ENCODE results near the gene PTGR1. TPM values are rescaled to one million over a fixed set of nuclear protein-coding genes. Genes with fewer than 3 reads are reported as not detected.

The PTGR1 gene
- total RNA-seq: 79.1 and 101 TPM in 2 replicates
- polyA plus RNA-seq: 46.0 and 70.3 TPM in 2 replicates
- 86.7 and 96.0 TPM in 2 replicates for polyA plus RNA-seq (2011; cell fraction: cytosol; rRNA removed)
- 63.5 and 69.4 TPM in 2 replicates for polyA plus RNA-seq (2011; cell fraction: nucleus; rRNA removed)
- 109 and 135 TPM in 2 replicates for polyA plus RNA-seq (2012)
- 89.8 and 92.7 TPM in 2 replicates for polyA minus RNA-seq
- polyA minus RNA-seq (2011; cell fraction: cytosol; rRNA and poly(A)+ RNA removed): 43.1 TPM
- 33.9 and 35.2 TPM in 2 replicates for polyA minus RNA-seq (2011; cell fraction: nucleus; rRNA and poly(A)+ RNA removed)
- Bru-seq, nascent RNA: percentile 87 among the genes with signal in this experiment
- percentile 72 among the genes with signal in this experiment for BruChase-seq, experiment 1, labeled RNA remaining after a 6-hour chase
- BruChase-seq, experiment 2, labeled RNA remaining after a 2-hour chase: percentile 64 among the genes with signal in this experiment
- long read RNA-seq, transcript PTGR1-207 (11 exons, 1,941 nt): minor isoform, 5 of 239 reads
- long read RNA-seq, transcript PTGR1-201 (10 exons, 1,223 nt): minor isoform, 58 of 239 reads
- long read RNA-seq, transcript PTGR1-205 (10 exons, 1,407 nt): major isoform, 130 of 239 reads
- long read RNA-seq, partial matches to known transcripts: 14 of 239 reads
- long read RNA-seq, other reads (novel, unspliced or antisense): 26 of 239 reads

DNA sequence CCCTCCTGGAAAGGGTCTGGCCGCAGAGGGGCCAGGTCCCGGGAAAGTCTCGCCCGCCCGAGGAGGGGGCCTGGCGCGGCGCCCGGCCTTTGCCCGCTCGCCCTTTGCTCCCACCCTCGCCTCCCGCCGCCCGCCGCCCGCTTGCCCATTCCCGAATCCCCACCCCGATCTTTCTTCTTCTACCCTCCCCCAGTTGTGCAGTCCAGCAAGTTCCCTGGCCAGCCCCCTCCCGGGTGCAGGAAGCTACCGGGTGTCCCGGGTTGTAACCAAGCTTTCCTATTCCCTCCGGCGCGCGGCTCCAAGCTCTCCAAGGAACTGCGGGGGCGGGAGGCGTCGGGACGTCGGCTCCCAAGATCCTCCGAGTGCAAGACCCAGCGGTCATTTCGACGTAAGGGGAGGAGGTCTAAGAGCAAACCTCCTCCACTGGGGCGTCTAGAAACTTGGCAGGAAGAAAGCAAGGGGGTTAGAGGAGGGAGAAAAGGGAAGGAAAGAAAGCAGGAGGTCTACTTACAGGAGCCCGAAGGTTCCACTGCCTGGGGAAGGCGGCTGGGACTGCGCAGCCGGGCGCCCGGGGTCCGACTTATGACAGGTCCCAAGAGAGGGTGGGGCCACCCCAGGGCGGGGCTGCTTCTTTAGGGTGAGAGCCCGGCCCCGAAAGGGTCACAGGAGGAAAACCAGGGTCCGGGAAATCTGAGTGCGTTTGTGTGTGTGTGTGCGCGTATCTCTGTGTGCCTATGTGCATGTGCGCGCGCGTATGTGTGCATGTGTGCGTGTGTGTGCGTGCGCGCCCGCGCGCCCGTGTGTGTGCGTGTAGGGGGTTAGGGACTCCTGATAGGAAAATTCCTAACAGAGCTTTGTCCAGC is at the start of gene PTGR1:
Gene PTGR1 (minus strand): TSS at position 556 of the 863 bp plus-strand sequence. CDS start 2,225 bp downstream, outside the sequence.
- TSS peak; percentile 30 for BruUV-seq (replicated peaks)
- H3K9me1 ChIP-seq (replicated peaks; ENCODE audit: control insufficient read depth, extremely low read depth, insufficient read depth, low read length): no peaks in the 10 kb centered on the region
- DNase-seq (ENCODE audit: low read depth, low spot score): peak; percentile 83
- H3K9me3 ChIP-seq (replicated peaks; ENCODE audit: control insufficient read depth, insufficient read depth, low read length): no peaks in the 10 kb centered on the region
- H2AFZ ChIP-seq (ENCODE audit: low read depth, low read length): peak within 1 kb of the TSS; percentile 78
- H3K27me3 ChIP-seq (ENCODE audit: control insufficient read depth in 2 of 2, insufficient read depth in 2 of 2, low read length in 2 of 2): no peaks in the 10 kb centered on the region
- H3K27ac ChIP-seq (ENCODE audit: insufficient read depth, low read depth, low read length): peak within 1 kb of the TSS; percentile 87
- peak within 1 kb of the TSS; percentile 91 for H3K9ac ChIP-seq (replicated peaks; ENCODE audit: extremely low read depth, insufficient read depth, low read length)
- ChIA-PET POLR2A (interaction anchor here (1.2 to 2.0 kb wide), 2 partner anchors 23 to 32 kb away, joined by 4 to 18 read pairs; partner anchors contain the start of gene DNAJC25), CTCF (interaction anchor here (0.5 to 9.0 kb wide), 9 partner anchors 21 to 475 kb away, joined by 3 to 221 read pairs (median 7); partner anchors contain the start of gene DNAJC25)
- FAIRE-seq: peak; percentile 66
- no peaks in the 10 kb centered on the region for H4K20me1 ChIP-seq (replicated peaks; ENCODE audit: control insufficient read depth, extremely low read depth, insufficient read depth, low read length)
- H3K79me2 ChIP-seq (ENCODE audit: control insufficient read depth, insufficient read depth, low read length): peaks cover 17% of the 10 kb centered on the region
- H3K4me3 ChIP-seq (replicated peaks in 1 of 3; ENCODE audit: insufficient read depth in 1 of 3, low read depth in 1 of 3, low read length in 3 of 3): peak within 1 kb of the TSS; percentile 72 to 91 (median 90)
- TF ChIP-seq POLR2AphosphoS5 (IDR thresholded peaks at IDR 0.05; ENCODE audit: insufficient read depth, low read depth, low read length) (peak; percentile 71), GATA2 (IDR thresholded peaks at IDR 0.05; ENCODE audit: insufficient read depth, insufficient read length, low read depth, low read length) (no peak), FOS (IDR thresholded peaks at IDR 0.05; ENCODE audit: borderline replicate concordance, insufficient read depth, low read length) (no peak), JUN (IDR thresholded peaks at IDR 0.05; ENCODE audit: borderline replicate concordance, insufficient read depth, insufficient read length, low read depth) (no peak), POLR2A (IDR thresholded peaks at IDR 0.05; ENCODE audit: low read depth, low read length) (peak; percentile 68), MYC (IDR thresholded peaks at IDR 0.05; ENCODE audit: low read depth, low read length) (no peak)
- TF ChIP-seq, protein P1, sequence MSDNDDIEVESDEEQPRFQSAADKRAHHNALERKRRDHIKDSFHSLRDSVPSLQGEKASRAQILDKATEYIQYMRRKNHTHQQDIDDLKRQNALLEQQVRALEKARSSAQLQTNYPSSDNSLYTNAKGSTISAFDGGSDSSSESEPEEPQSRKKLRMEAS (IDR thresholded peaks at IDR 0.05; ENCODE audit: insufficient read depth, insufficient read length): peak; percentile 63
- peaks cover 4 to 6% of the 10 kb centered on the region in 2 experiments for H3K36me3 ChIP-seq (ENCODE audit: control insufficient read depth in 2 of 2, extremely low read depth in 1 of 2, insufficient read depth in 2 of 2, low read length in 2 of 2)
- dilution Hi-C loops (cut with MboI; ENCODE audit: extremely low pct_ligation_motif_present, low sequenced_read_pairs): no loop called here
- intact Hi-C loops (cut with micrococcal nuclease): loop anchor here (1.0 to 10.0 kb wide), 6 partner anchors 32 to 765 kb away; partner anchors contain the start of genes DNAJC25, ECPAS, GNG10 and UGCG
- peak within 1 kb of the TSS; percentile 67 for H3K4me2 ChIP-seq (ENCODE audit: insufficient read depth, low read length)
- H3K4me1 ChIP-seq (ENCODE audit: control insufficient read depth, extremely low read depth, insufficient read depth, low read length): peaks cover 36% of the 10 kb centered on the region

Measured in endothelial cell of umbilical vein (primary cell).